ENCODE results near the gene HOXB6. TPM values are rescaled to one million over a fixed set of nuclear protein-coding genes. Genes with fewer than 3 reads are reported as not detected.
A peak's percentile ranks its signal among the peaks of the same experiment; 100 is the strongest.

The HOXB6 gene
- total RNA-seq, 1 donor = 0.63 TPM

DNA sequence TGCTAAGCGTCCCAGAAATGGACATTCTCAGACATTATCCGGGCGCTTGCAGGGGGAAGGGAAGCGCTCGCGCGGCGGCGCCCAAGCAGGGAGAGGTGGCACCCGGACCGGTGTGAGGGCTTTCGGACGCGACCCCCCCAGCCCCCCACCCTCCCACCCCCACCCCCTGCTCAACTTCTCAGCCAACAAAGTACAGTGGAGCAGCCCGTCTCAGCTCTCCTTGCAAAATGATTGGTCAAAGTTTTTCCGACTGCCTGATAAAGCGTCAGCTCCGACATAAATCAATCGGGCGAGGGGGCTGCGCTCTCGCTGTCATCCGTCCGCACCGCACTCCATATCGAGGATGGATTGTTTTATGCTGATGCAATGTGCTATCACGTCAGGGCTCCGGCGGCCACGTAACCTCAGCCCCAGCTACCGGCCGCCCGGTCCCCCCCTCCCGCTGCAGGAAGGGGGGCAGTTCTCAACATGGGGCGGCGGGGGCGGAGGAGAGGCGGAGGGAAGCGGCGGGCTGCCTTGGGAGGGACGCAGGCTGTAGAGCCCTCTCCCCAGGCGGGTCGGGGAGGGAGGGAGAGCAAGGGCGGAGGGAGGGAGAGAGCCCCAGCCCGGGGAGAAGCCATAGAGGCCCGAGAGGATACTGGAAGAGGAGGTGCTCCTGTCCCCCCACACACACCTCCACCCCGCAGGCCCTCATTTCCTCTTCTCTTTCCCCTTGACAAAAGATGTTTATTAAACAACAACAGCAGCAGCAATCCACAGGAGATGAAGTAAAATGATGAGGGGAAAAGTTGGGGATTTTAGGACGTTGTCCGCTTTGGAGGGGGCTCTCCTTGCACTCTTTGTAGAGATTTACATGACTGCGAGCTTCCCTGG, 21.7 kb upstream of the HOXB6 start, which contains the start of gene HOXB9:
Gene HOXB9, minus strand, starts transcription at position 114 of the 873 bp plus-strand sequence. Its CDS starts 89 bp downstream, at position 25.
- DNase-seq (ENCODE audit: low read depth) = no peak
- TF ChIP-seq, protein P1, sequence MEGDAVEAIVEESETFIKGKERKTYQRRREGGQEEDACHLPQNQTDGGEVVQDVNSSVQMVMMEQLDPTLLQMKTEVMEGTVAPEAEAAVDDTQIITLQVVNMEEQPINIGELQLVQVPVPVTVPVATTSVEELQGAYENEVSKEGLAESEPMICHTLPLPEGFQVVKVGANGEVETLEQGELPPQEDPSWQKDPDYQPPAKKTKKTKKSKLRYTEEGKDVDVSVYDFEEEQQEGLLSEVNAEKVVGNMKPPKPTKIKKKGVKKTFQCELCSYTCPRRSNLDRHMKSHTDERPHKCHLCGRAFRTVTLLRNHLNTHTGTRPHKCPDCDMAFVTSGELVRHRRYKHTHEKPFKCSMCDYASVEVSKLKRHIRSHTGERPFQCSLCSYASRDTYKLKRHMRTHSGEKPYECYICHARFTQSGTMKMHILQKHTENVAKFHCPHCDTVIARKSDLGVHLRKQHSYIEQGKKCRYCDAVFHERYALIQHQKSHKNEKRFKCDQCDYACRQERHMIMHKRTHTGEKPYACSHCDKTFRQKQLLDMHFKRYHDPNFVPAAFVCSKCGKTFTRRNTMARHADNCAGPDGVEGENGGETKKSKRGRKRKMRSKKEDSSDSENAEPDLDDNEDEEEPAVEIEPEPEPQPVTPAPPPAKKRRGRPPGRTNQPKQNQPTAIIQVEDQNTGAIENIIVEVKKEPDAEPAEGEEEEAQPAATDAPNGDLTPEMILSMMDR (IDR thresholded peaks at IDR 0.05; ENCODE audit: insufficient read depth, low read length) = no peak
- peak within 1 kb of the TSS; percentile 31 for H3K4me3 ChIP-seq (ENCODE audit: low read depth, low read length)

DNA sequence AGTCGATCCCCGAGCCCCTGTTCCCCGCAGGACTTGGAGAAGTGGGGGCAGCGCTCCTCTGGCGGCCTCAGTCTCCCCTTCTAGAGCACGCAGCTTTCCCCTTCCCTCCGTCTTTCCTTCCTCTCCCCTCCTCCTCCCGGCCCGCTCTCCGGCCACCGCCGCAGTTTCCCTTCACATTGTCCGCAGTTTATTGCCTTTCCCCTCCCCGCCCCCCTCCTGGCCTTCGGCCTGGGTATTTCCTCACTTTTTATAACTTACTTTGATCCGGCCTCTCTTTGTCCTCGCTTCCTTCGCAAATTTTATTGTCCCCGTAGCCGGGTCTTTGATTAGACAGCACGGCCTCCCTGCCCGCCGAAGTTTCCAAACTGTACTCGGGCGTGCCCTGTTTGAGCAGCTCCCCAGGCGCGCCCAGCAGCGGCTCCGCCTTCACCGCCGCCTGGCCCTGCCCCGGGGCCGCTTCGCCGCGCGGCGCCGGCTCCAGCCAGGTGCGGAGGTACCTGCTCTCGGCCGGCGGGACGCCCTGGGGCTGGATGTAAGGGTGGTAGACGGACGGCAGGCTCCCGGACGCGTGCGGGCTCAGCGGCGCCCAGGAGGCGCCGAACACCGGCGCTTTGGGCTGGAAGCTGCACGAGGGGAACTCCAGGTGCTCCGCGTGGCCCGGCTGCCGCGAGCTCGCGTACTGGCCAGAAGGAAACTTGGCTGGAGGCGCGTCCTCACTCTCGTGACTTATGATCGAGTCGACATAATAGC, 20.9 kb upstream of the HOXB6 start:
- DNase-seq (ENCODE audit: low read depth) = no peak
- TF ChIP-seq, protein P1 (IDR thresholded peaks at IDR 0.05; ENCODE audit: insufficient read depth, low read length) = no peak
- H3K4me3 ChIP-seq (ENCODE audit: low read depth, low read length) = peak overlapping the region; percentile 31

DNA sequence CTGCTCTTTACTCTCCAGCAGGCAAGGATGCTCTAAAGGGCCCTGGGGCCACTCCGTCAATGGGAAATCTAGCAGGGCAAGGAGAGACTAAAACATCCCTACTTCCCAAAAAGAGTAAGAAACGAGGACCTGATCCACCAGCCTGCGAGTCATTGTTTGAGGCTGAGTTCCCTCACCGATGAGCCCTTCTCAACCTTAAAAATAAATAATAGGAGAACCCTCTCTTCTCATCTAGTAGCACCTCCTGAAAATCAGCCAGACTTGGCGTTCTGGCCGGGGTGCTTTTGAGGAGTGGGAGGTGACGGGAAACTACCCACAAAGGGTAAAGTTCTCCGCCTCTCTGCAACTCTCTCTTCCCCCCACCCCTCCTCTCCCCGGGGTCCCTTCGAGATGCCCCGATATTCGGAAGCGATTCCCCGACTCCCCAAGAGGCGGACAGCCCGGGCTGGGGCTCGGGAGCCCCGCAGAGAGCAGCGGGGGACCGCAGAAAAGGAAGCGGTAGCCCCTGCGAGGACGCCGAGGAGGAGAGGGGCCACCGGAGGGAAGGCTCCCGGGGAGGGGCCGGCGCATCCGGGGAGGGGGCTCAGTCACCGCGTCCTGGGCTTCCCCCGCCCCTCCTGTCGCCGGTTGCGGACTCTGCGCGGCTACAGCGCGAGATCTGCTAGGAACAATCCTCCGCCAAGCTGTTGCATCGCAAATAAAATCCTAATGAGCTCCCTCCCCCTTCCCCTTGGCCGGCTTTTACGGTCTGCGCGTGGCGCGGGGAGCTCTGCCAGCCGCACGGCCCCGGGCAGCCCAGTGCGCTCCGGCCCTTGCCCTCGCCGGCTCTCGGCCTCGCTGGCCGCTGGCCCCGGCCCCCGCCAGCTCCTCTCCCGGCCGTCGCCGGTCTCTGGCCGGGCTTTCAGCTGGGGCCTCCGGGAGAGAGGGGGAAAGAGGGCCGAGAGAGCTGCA, 20.0 kb upstream of the HOXB6 start:
- DNase-seq (ENCODE audit: low read depth) = no peak
- H3K4me3 ChIP-seq (ENCODE audit: low read depth, low read length) = peak overlapping the region; percentile 31
- TF ChIP-seq, protein P1 (IDR thresholded peaks at IDR 0.05; ENCODE audit: insufficient read depth, low read length) = no peak

DNA sequence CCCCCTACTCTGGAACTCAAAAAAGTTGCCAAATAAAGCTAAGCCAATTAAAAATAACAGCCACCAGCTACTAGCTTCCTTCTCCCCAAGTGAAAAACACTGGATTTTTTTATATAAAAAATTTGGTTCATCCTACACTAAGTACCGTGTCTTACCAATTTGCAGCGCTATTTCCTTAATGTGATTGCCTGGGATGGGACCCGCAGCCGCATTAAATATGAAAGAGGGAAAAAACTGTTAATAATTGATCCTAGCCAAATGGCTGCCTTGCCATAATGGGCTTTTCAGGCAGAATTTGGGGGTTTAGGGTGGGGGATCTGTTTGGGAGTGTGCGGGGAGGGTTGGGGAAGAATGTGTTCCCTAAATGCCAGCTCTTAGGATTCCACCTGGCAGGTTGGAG, 19.3 kb upstream of the HOXB6 start:
- DNase-seq (ENCODE audit: low read depth) = no peak
- TF ChIP-seq, protein P1 (IDR thresholded peaks at IDR 0.05; ENCODE audit: insufficient read depth, low read length) = no peak
- H3K4me3 ChIP-seq (ENCODE audit: low read depth, low read length) = no peak overlapping the region

DNA sequence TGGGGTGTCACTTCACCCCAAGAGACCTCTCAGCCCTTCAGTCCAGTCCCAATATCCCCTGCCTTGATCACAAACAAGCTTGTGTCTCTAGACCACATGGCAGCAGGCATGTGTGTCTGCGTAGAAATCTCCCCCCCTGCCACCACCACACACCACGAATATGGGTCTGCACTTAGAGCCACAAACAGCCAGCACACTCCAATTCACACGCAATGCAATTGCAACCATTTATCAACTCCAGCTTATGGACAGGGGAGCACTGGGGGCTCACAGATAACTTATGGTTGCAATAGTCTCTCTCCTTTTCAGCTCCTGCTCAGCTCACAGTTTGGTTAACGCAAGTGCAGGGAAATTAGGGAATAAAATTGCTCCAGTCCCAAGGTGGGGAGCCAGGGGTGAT, 18.8 kb upstream of the HOXB6 start:
- no peak overlapping the region for H3K4me3 ChIP-seq (ENCODE audit: low read depth, low read length)
- TF ChIP-seq, protein P1 (IDR thresholded peaks at IDR 0.05; ENCODE audit: insufficient read depth, low read length) = no peak
- no peak for DNase-seq (ENCODE audit: low read depth)

DNA sequence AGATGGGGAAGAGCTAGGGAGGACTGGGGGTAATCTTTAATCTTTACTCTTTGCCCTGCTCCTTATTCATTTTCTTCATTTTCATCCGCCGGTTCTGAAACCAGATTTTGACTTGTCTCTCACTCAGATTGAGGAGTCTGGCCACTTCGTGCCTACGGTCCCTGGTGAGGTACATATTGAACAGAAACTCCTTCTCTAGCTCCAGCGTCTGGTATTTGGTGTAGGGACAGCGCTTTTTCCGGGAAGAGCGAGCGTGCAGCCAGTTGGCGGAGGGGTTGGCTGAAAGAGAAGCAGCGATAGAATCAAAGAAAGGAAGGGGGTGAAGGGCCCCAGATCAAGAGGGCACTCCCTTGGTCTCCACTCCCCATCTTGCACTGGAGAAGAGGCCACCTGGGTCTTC, 18.1 kb upstream of the HOXB6 start:
- TF ChIP-seq, protein P1 (IDR thresholded peaks at IDR 0.05; ENCODE audit: insufficient read depth, low read length) = no peak
- no peak for DNase-seq (ENCODE audit: low read depth)
- no peak overlapping the region for H3K4me3 ChIP-seq (ENCODE audit: low read depth, low read length)
